Measurements from ENCODE around the gene ERC2.

The ERC2 gene

GRCh38 chr3:55984626-55985025, 483.6 kb downstream of the ERC2 start:
- DNase-seq (ENCODE audit: low spot score) = no peak

GRCh38 chr3:55978953-55979352, 489.3 kb downstream of the ERC2 start:
- DNase-seq (ENCODE audit: low spot score) = no peak

GRCh38 chr3:55974421-55975165, 493.7 kb downstream of the ERC2 start:
- no peak for DNase-seq (ENCODE audit: low spot score)

GRCh38 chr3:55969634-55970033, 498.6 kb downstream of the ERC2 start:
- no peak for DNase-seq (ENCODE audit: low spot score)

- no peak for DNase-seq (ENCODE audit: low spot score)
Observed at GRCh38 chr3:55968331-55968730, 499.9 kb downstream of the ERC2 start.

GRCh38 chr3:55966566-55966965, 501.7 kb downstream of the ERC2 start:
- DNase-seq (ENCODE audit: low spot score) = no peak

- DNase-seq (ENCODE audit: low spot score) = no peak
Observed at GRCh38 chr3:55965776-55966175, 502.5 kb downstream of the ERC2 start.

- no peak for DNase-seq (ENCODE audit: low spot score)
Observed at GRCh38 chr3:55964491-55964985, 503.7 kb downstream of the ERC2 start.

GRCh38 chr3:55963601-55964000, 504.7 kb downstream of the ERC2 start:
- no peak for DNase-seq (ENCODE audit: low spot score)

GRCh38 chr3:55959471-55960080, 508.7 kb downstream of the ERC2 start:
- no peak for DNase-seq (ENCODE audit: low spot score)

GRCh38 chr3:55958605-55959004, 509.7 kb downstream of the ERC2 start:
- DNase-seq (ENCODE audit: low spot score) = no peak

GRCh38 chr3:55955891-55956477, 512.3 kb downstream of the ERC2 start:
- no peak for DNase-seq (ENCODE audit: low spot score)

- DNase-seq (ENCODE audit: low spot score) = no peak
Observed at GRCh38 chr3:55951388-55951787, 516.9 kb downstream of the ERC2 start.

GRCh38 chr3:55947406-55947805, 520.9 kb downstream of the ERC2 start:
- no peak for DNase-seq (ENCODE audit: low spot score)

GRCh38 chr3:55946574-55947160, 521.6 kb downstream of the ERC2 start:
- DNase-seq (ENCODE audit: low spot score) = no peak

GRCh38 chr3:55942868-55943267, 525.4 kb downstream of the ERC2 start:
- no peak for DNase-seq (ENCODE audit: low spot score)

- DNase-seq (ENCODE audit: low spot score) = no peak
Observed at GRCh38 chr3:55939287-55939686, 529.0 kb downstream of the ERC2 start.

- no peak for DNase-seq (ENCODE audit: low spot score)
Observed at GRCh38 chr3:55937301-55937700, 531.0 kb downstream of the ERC2 start.

GRCh38 chr3:55936549-55937052, 531.7 kb downstream of the ERC2 start:
- DNase-seq (ENCODE audit: low spot score) = no peak

GRCh38 chr3:55935241-55935640, 533.0 kb downstream of the ERC2 start:
- no peak for DNase-seq (ENCODE audit: low spot score)

GRCh38 chr3:55934771-55935170, 533.5 kb downstream of the ERC2 start:
- DNase-seq (ENCODE audit: low spot score) = no peak

GRCh38 chr3:55929154-55929869, 539.0 kb downstream of the ERC2 start:
- no peak for DNase-seq (ENCODE audit: low spot score)

All from hematopoietic multipotent progenitor cell treated with erythropoietin and hydrocortisone succinate and interleukin-3 and kit ligand, for 15 days (in vitro differentiated cells).